T-helper 2 cell treated with Interferon-gamma antibody and Interleukin-4, amounts not matched to agents 5 μg/mL and 100 μg/mL, for 36 hours (primary cell): ENCODE data around the gene DIS3L2.
"Not testable (repeated sequence)": the region's sequence is repeated elsewhere in the genome, so short reads cannot be mapped to it uniquely, and the experiment has no call there.

Source experiments
- DNase-seq: peaks from one replicate; pipeline ENCODE4 v3.0.0; 2021; ENCODE audit warnings: low spot score
- H3K27ac Mint-ChIP-seq: one replicate; pipeline ENCODE4 v1.8.0; 2021; ENCODE audit warnings: mild to moderate bottlenecking, mixed read lengths
- H3K27me3 Mint-ChIP-seq: one replicate; pipeline ENCODE4 v1.8.0; 2021; ENCODE audit warnings: low read depth, mixed read lengths
- H3K36me3 Mint-ChIP-seq: one replicate; pipeline ENCODE4 v1.8.0; 2021; ENCODE audit warnings: low read depth, mixed read lengths
- H3K4me1 Mint-ChIP-seq: one replicate; pipeline ENCODE4 v1.8.0; 2021; ENCODE audit warnings: low read depth, mixed read lengths
- H3K4me3 Mint-ChIP-seq: one replicate; pipeline ENCODE4 v1.8.0; 2022; ENCODE audit warnings: mild to moderate bottlenecking, moderate library complexity, mixed read lengths
- H3K9me3 Mint-ChIP-seq: one replicate; pipeline ENCODE4 v1.8.0; 2021; ENCODE audit warnings: mixed read lengths

Gene DIS3L2

GRCh38 chr2:232363784-232364615, 402.5 kb downstream of the DIS3L2 start:
- Mint-ChIP-seq H3K27ac (peak overlapping the region; percentile 80), H3K4me1 (peaks cover 15% of the 10 kb centered on the region), H3K27me3 (no peaks in the 10 kb centered on the region), H3K9me3 (no peaks in the 10 kb centered on the region), H3K36me3 (no peaks in the 10 kb centered on the region), H3K4me3 (peak overlapping the region; percentile 83)
- DNase-seq = peak; percentile 13

DNA sequence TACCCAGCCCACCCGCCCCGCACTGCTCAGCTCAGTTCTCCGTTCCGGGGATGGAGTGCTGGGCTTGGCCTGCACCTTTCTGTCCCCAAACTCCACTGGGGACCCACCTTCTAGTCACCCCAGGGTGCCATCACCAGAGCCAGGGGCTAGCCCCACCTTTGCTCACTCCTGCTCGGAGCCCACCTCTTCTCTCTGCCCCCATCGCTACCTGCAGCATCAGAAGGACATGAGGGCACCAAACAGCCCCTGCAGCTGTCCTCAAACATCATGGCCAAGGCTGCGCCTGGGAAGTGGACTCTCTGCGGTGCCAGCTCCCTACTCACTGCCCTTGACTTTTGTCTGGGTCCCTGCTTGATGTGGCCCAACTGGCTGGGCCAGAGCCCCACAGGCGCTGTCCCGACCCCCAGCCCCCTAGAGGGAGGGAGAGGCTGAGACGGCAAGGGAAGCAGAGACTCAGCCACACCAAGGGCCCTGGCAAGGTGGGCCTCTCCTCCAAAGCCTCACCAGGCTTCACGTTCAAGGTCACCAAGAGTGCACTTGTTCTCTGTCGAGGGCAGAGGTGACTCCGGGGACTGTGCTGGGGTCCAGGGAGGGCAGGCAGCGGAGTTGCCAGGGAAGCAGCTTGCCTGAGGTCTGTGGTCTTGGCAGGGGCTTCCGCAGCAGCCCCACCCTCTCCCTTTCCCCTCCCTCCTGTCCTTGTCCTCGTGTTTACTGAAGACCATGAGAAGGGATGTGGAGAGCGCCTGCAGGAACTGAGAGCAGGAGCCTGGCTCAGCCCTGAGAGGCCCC, 403.5 kb downstream of the DIS3L2 start:
- not testable (repeated sequence) for DNase-seq, H3K9me3 Mint-ChIP-seq, H3K27me3 Mint-ChIP-seq, H3K4me3 Mint-ChIP-seq, H3K36me3 Mint-ChIP-seq
- Mint-ChIP-seq H3K27ac (peak overlapping the region; percentile 45), H3K4me1 (peaks cover 15% of the 10 kb centered on the region)

DNA sequence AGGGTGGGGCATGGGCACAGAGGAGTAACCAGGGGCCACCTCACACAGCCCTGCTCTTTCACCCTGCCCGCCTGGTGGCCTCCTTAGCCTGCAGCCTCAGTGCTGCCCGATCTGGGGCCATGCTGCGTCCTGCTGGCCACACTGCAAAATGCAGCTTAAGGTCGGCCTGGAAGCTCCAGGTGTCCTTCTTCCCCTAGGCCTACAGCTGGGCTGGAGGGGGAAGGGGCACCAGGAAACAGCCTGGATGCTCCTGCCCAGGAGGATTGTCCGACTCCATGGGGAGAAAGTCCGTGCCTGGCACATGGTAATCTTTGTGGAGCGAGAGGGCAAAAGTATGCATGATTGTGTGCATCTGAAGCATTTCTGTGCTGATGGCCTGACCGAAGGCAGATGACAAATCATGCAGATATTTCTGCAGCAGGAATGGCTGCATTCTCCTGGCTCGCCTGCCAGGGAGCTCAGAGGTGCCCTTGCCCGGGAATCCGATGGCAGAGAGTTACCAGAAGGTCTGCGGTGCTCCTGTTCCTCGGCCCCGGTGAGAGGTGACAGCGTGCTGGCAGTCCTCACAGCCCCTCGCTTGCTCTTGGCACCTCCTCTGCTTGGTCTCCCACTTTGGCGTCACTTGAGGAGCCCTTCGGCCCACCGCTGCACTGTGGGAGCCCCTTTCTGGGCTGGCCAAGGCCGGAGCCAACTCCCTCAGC, 404.3 kb downstream of the DIS3L2 start:
- H3K27ac Mint-ChIP-seq = no peak overlapping the region
- peaks cover 15% of the 10 kb centered on the region for H3K4me1 Mint-ChIP-seq
- no peaks in the 10 kb centered on the region for H3K36me3 Mint-ChIP-seq
- H3K9me3 Mint-ChIP-seq = no peaks in the 10 kb centered on the region
- DNase-seq = no peak
- H3K27me3 Mint-ChIP-seq = no peaks in the 10 kb centered on the region
- no peak overlapping the region for H3K4me3 Mint-ChIP-seq

- not testable (repeated sequence) for H3K9me3 Mint-ChIP-seq, H3K27me3 Mint-ChIP-seq, DNase-seq, H3K4me3 Mint-ChIP-seq, H3K27ac Mint-ChIP-seq, H3K36me3 Mint-ChIP-seq
- H3K4me1 Mint-ChIP-seq = peaks cover 15% of the 10 kb centered on the region
Observed at GRCh38 chr2:232366461-232366860, 404.9 kb downstream of the DIS3L2 start.

GRCh38 chr2:232367016-232367415, 405.5 kb downstream of the DIS3L2 start:
- H3K36me3 Mint-ChIP-seq = no peaks in the 10 kb centered on the region
- peaks cover 15% of the 10 kb centered on the region for H3K4me1 Mint-ChIP-seq
- DNase-seq = no peak
- no peaks in the 10 kb centered on the region for H3K9me3 Mint-ChIP-seq
- no peak overlapping the region for H3K4me3 Mint-ChIP-seq
- no peak overlapping the region for H3K27ac Mint-ChIP-seq
- H3K27me3 Mint-ChIP-seq = no peaks in the 10 kb centered on the region

GRCh38 chr2:232367591-232368233, 406.2 kb downstream of the DIS3L2 start:
- H3K9me3 Mint-ChIP-seq = no peaks in the 10 kb centered on the region
- H3K27ac Mint-ChIP-seq = no peak overlapping the region
- H3K4me1 Mint-ChIP-seq = peaks cover 11% of the 10 kb centered on the region
- H3K4me3 Mint-ChIP-seq = no peak overlapping the region
- no peaks in the 10 kb centered on the region for H3K36me3 Mint-ChIP-seq
- H3K27me3 Mint-ChIP-seq = no peaks in the 10 kb centered on the region
- no peak for DNase-seq

DNA sequence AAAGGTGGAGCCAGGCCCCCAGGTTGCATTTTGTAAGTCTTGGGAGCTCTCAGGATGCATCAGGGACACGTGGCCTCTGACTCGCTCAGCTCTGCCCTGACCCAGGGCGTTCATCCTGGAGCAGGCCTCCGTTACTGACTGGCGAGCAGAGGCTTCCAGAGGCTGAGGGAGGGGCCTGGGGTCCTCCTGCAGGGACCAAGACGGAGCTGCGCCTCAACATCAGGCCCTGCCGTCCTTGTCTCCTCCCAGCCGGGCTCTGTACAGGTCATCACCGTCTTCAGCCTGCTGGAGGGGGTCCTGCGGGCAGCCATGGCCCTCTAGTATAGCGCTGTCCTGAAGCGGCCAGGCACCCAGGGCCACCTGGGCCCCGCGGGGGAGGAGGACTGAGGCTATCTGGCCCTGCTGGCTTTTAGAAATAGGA, 406.8 kb downstream of the DIS3L2 start:
- Mint-ChIP-seq H3K27me3 (no peaks in the 10 kb centered on the region), H3K4me1 (peaks cover 11% of the 10 kb centered on the region), H3K36me3 (no peaks in the 10 kb centered on the region), H3K9me3 (no peaks in the 10 kb centered on the region), H3K4me3 (no peak overlapping the region), H3K27ac (no peak overlapping the region)
- DNase-seq = no peak

GRCh38 chr2:232369126-232369951, 407.8 kb downstream of the DIS3L2 start:
- Mint-ChIP-seq H3K27ac (no peak overlapping the region), H3K36me3 (no peaks in the 10 kb centered on the region), H3K4me1 (peaks cover 2% of the 10 kb centered on the region), H3K4me3 (no peak overlapping the region), H3K9me3 (no peaks in the 10 kb centered on the region), H3K27me3 (no peaks in the 10 kb centered on the region)
- DNase-seq = no peak

DNA sequence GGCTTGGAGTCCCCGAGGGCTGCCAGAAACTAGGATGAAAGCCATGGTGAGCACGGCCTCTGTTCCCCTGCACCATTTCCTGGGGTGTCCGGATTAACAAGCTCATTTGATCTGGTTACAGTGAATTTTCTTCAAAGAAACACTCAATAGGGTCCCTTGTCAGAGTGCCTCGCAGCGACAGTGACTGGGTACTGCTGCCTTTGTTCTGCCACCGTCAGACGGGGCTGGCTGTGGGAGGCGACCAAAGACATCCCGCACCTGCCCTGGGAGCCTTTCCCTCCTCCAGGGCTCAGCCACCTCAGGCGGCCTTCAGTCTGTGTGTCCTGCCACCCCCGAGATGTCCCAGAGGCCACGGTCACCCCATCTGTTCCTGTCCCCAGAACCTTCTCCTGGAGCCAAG, 408.5 kb downstream of the DIS3L2 start:
- not testable (repeated sequence) for H3K4me3 Mint-ChIP-seq, H3K27ac Mint-ChIP-seq, H3K9me3 Mint-ChIP-seq, H3K4me1 Mint-ChIP-seq, H3K27me3 Mint-ChIP-seq, H3K36me3 Mint-ChIP-seq, DNase-seq

GRCh38 chr2:232372231-232373208, 411.0 kb downstream of the DIS3L2 start:
- DNase-seq = no peak
- Mint-ChIP-seq H3K27me3 (no peaks in the 10 kb centered on the region), H3K4me1 (no peaks in the 10 kb centered on the region), H3K9me3 (no peaks in the 10 kb centered on the region), H3K4me3 (no peak overlapping the region), H3K27ac (no peak overlapping the region), H3K36me3 (no peaks in the 10 kb centered on the region)

- H3K27me3 Mint-ChIP-seq = no peaks in the 10 kb centered on the region
- H3K4me3 Mint-ChIP-seq = no peak overlapping the region
- H3K27ac Mint-ChIP-seq = no peak overlapping the region
- H3K9me3 Mint-ChIP-seq = no peaks in the 10 kb centered on the region
- H3K4me1 Mint-ChIP-seq = no peaks in the 10 kb centered on the region
- no peaks in the 10 kb centered on the region for H3K36me3 Mint-ChIP-seq
- DNase-seq = no peak
Observed at GRCh38 chr2:232374356-232374755, 412.8 kb downstream of the DIS3L2 start.

DNA sequence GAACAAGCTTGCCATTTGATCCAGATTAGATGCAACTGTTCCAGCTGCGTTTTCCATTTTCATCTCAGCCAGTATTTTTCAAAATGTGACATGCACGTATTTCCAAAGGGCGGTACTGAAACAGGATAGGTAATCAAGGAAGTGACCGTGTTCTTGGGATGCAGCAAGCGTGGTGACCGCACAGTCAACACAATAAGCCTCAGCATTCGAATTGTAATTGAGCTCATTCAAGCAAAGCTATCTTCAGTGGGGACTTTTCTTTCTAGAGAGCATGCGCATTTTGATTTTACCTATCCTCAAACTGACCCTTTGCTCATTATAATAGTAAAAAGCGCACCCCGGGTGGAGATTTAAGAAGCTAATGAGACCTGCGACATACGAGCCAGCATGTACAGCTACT, 413.7 kb downstream of the DIS3L2 start:
- Mint-ChIP-seq H3K27ac (no peak overlapping the region), H3K9me3 (no peaks in the 10 kb centered on the region), H3K4me3 (no peak overlapping the region), H3K27me3 (no peaks in the 10 kb centered on the region), H3K4me1 (no peaks in the 10 kb centered on the region), H3K36me3 (no peaks in the 10 kb centered on the region)
- no peak for DNase-seq
